Caco-2 (cell line): ENCODE data around the gene GLI3. TPM values are rescaled to one million over a fixed set of nuclear protein-coding genes. Genes with fewer than 3 reads are reported as not detected.

ENCODE experiments used
- BruUV-seq: library from RNA; stranded (reverse); fragments of 400-500 nt; replicated peaks from 2 replicates; lab custom pipeline; 2021; lab: Mats Ljungman, UMichigan
- CTCF ChIA-PET: fragments of 300-600 bp; sonication (Branson Sonifier 250); formaldehyde crosslinking; loops from one replicate; lab custom pipeline; 2022; ENCODE audit warnings: antibody characterized with exemption; lab: Charles Lee
- POLR2A ChIA-PET: fragments of 300-600 bp; sonication (Branson Sonifier 250); formaldehyde crosslinking; loops from one replicate; lab custom pipeline; 2022; ENCODE audit warnings: antibody characterized with exemption; lab: Charles Lee
- DNase-seq, 2 experiments: peaks; one replicate each; pipeline versions ENCODE4 v3.0.0 to v3.0.0-alpha.2; 2020 to 2022
- H3K27me3 ChIP-seq: replicated peaks from 2 replicates; pipeline ENCODE4 v1.6.0; 2011; ENCODE audit warnings: low read length; ENCODE audit not compliant: control insufficient read depth, insufficient read depth
- H3K36me3 ChIP-seq: 2 replicates; pipeline ENCODE4 v1.5.1; 2011; ENCODE audit warnings: low read length; ENCODE audit not compliant: control insufficient read depth, insufficient read depth
- H3K4me1 ChIP-seq: fragments of 250-450 bp; sonication (Bioruptor Pico); 2 replicates; pipeline ENCODE4 v1.5.1; 2020; ENCODE audit warnings: mild to moderate bottlenecking
- H3K4me3 ChIP-seq: 2 replicates; pipeline ENCODE4 v1.5.1; 2011; ENCODE audit warnings: low read depth, mild to moderate bottlenecking, control low read depth, low read length
- H3K9me3 ChIP-seq: fragments of 250-450 bp; sonication (Bioruptor Pico); 2 replicates; pipeline ENCODE4 v1.5.1; 2020; ENCODE audit warnings: mild to moderate bottlenecking, moderate library complexity
- H3K27ac Mint-ChIP-seq: one replicate; pipeline ENCODE4 v1.8.0; 2022; ENCODE audit warnings: mixed read lengths; ENCODE audit not compliant: unreplicated experiment
- H3K27me3 Mint-ChIP-seq: one replicate; pipeline ENCODE4 v1.8.0; 2022; ENCODE audit warnings: mixed read lengths; ENCODE audit not compliant: insufficient read depth, unreplicated experiment
- H3K36me3 Mint-ChIP-seq: one replicate; pipeline ENCODE4 v1.8.0; 2022; ENCODE audit warnings: mild to moderate bottlenecking, mixed read lengths; ENCODE audit not compliant: insufficient read depth, unreplicated experiment
- H3K4me1 Mint-ChIP-seq: one replicate; pipeline ENCODE4 v1.8.0; 2022; ENCODE audit warnings: low read depth, mixed read lengths; ENCODE audit not compliant: unreplicated experiment
- H3K4me3 Mint-ChIP-seq: one replicate; pipeline ENCODE4 v1.8.0; 2022; ENCODE audit warnings: mild to moderate bottlenecking, moderate library complexity, mixed read lengths; ENCODE audit not compliant: unreplicated experiment
- H3K9me3 Mint-ChIP-seq: one replicate; pipeline ENCODE4 v1.8.0; 2022; ENCODE audit warnings: mixed read lengths; ENCODE audit not compliant: unreplicated experiment
- intact Hi-C: fragments of 100-400 bp; cut with micrococcal nuclease; formaldehyde crosslinking; loops from one replicate; pipeline ENCODE4 v1.10.0; 2022; ENCODE audit not compliant: unreplicated experiment
- total RNA-seq: library from RNA; stranded (reverse); gene quantifications from 2 replicates; pipeline ENCODE4 v1.2.3, GENCODE V29; 2022
- TF ChIP-seq, protein P1 (sequence below), 2 experiments: fragments of 200-600 bp in 1 of 2; IDR thresholded peaks; 1 replicate in 1 of 2; 2 replicates in 1 of 2; pipeline versions ENCODE4 v1.5.1 to v1.8.0; 2011 to 2022; ENCODE audit warnings: antibody characterized with exemption in 1 of 2, control low read depth in 1 of 2, inconsistent platforms in 1 of 2, low read depth in 1 of 2, low read length in 1 of 2, mild to moderate bottlenecking in 1 of 2, moderate library complexity in 1 of 2; ENCODE audit not compliant: insufficient read depth in 1 of 2, severe bottlenecking in 1 of 2, unreplicated experiment in 1 of 2

The GLI3 gene
- total RNA-seq, 1 experiment from 2014 or later, result 1.00 TPM

DNA sequence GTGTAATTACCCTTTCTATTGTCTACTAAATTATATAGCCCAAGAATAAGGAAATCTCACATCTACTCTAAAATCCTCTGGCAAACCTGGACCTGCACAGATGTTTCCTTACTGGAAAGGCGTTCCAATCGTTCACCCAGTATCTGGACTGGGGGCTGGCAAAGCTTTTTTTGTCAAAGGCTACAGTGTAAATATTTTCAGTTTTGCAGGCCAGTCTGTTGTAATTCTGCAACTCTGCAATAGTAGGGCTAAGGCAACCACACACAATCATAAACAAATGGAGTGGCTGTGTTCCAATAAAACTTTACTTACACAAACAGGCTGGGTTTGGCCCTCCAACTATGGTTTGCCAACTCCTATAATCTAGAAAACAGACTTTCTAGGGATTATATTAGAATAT lies 56.2 kb downstream of the GLI3 start:
- H3K27me3 ChIP-seq, result no peaks in the 10 kb centered on the region
- no peaks in the 10 kb centered on the region for H3K36me3 Mint-ChIP-seq
- TF ChIP-seq, protein P1, sequence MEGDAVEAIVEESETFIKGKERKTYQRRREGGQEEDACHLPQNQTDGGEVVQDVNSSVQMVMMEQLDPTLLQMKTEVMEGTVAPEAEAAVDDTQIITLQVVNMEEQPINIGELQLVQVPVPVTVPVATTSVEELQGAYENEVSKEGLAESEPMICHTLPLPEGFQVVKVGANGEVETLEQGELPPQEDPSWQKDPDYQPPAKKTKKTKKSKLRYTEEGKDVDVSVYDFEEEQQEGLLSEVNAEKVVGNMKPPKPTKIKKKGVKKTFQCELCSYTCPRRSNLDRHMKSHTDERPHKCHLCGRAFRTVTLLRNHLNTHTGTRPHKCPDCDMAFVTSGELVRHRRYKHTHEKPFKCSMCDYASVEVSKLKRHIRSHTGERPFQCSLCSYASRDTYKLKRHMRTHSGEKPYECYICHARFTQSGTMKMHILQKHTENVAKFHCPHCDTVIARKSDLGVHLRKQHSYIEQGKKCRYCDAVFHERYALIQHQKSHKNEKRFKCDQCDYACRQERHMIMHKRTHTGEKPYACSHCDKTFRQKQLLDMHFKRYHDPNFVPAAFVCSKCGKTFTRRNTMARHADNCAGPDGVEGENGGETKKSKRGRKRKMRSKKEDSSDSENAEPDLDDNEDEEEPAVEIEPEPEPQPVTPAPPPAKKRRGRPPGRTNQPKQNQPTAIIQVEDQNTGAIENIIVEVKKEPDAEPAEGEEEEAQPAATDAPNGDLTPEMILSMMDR (IDR thresholded peaks at IDR 0.05; ENCODE audit: insufficient read depth in 1 of 2, low read depth in 1 of 2, low read length in 1 of 2, severe bottlenecking in 1 of 2, unreplicated experiment in 1 of 2), result no peak
- no peaks in the 10 kb centered on the region for H3K9me3 Mint-ChIP-seq
- intact Hi-C loops, result no loop called here
- no peak for DNase-seq
- POLR2A ChIA-PET, result no interaction called here
- peaks cover 10% of the 10 kb centered on the region for H3K27me3 Mint-ChIP-seq
- no peaks in the 10 kb centered on the region for H3K4me1 ChIP-seq
- no peak overlapping the region for H3K27ac Mint-ChIP-seq
- BruUV-seq, result no TSS peak
- no peak overlapping the region for H3K4me3 Mint-ChIP-seq
- CTCF ChIA-PET, result no interaction called here
- no peaks in the 10 kb centered on the region for H3K36me3 ChIP-seq
- no peaks in the 10 kb centered on the region for H3K9me3 ChIP-seq
- no peak overlapping the region for H3K4me3 ChIP-seq
- no peaks in the 10 kb centered on the region for H3K4me1 Mint-ChIP-seq

DNA sequence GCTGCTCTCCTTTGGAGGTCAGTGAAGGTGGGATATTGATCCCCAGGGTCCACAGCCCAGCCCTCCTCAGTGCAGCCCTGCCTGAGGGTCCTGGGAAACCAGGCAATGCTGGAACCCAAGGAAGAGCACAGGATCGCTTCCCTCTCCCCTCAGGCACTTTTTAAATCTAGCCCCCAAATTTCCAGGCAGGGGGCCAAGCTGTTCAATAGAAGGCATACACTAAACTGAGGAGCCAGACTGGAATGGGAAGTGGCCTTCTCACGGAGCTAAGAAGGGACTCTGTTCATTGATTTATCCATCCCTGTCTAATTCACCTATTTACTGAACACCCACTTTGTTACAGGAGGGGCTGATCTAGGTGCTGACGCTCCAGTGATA lies 60.3 kb downstream of the GLI3 start:
- H3K27ac Mint-ChIP-seq, result no peak overlapping the region
- Histone ChIP-seq H3K36me3 (no peaks in the 10 kb centered on the region), H3K4me3 (no peak overlapping the region), H3K27me3 (no peaks in the 10 kb centered on the region), H3K9me3 (no peaks in the 10 kb centered on the region), H3K4me1 (no peaks in the 10 kb centered on the region)
- H3K27me3 Mint-ChIP-seq, result peaks cover 24% of the 10 kb centered on the region
- no peak overlapping the region for H3K4me3 Mint-ChIP-seq
- intact Hi-C loops, result no loop called here
- ChIA-PET CTCF (no interaction called here), POLR2A (no interaction called here)
- no peak for DNase-seq
- no peaks in the 10 kb centered on the region for H3K9me3 Mint-ChIP-seq
- TF ChIP-seq, protein P1 (IDR thresholded peaks at IDR 0.05; ENCODE audit: insufficient read depth in 1 of 2, low read depth in 1 of 2, low read length in 1 of 2, severe bottlenecking in 1 of 2, unreplicated experiment in 1 of 2), result no peak
- H3K4me1 Mint-ChIP-seq, result no peaks in the 10 kb centered on the region
- BruUV-seq, result no TSS peak
- no peaks in the 10 kb centered on the region for H3K36me3 Mint-ChIP-seq

DNA sequence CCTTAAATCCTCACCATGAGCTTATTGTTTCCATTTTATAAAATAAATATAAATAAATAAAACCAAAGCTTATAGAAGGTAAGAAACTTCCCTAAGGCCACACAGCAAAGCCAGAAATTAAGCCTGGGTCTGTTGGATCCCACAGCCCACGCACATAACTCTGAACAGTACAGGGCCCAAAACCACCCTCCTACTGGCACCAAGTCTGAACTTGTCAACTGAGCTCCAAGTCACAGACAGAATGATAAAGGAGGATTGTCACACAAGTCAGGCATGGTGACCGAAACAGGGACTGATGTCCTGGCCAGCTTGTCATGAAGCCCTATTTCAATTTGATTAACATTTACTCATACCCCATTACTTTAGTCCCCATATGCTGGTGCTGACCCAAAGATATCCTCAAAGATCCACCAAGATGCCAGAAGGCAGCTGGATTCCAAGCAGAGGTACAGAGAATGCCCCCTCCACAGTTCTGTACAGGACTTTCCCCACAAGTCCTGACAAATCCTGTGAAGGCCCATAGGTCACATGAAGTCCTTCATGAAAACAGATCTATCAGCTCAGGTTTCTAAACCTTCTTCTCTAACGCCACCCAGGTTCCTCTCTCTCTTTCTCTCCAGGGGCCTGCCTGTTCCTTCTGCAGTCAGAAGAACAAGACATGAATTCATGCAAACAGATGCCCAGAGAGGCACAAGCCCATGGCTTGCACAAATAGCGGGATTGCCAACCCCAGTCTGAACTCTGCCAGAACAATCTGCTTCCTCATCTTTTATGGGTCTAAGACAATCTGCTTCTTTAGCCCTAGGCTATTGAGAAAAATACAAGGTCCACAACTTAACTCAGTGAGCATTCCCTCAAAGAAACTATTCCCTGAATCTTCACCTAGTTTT lies 60.9 kb downstream of the GLI3 start:
- no peak for DNase-seq
- intact Hi-C loops, result no loop called here
- no peaks in the 10 kb centered on the region for H3K4me1 ChIP-seq
- no peak overlapping the region for H3K4me3 ChIP-seq
- no peaks in the 10 kb centered on the region for H3K36me3 Mint-ChIP-seq
- H3K36me3 ChIP-seq, result no peaks in the 10 kb centered on the region
- no peaks in the 10 kb centered on the region for H3K4me1 Mint-ChIP-seq
- peaks cover 24% of the 10 kb centered on the region for H3K27me3 Mint-ChIP-seq
- BruUV-seq, result no TSS peak
- TF ChIP-seq, protein P1 (IDR thresholded peaks at IDR 0.05; ENCODE audit: insufficient read depth in 1 of 2, low read depth in 1 of 2, low read length in 1 of 2, severe bottlenecking in 1 of 2, unreplicated experiment in 1 of 2), result no peak
- ChIA-PET CTCF (no interaction called here), POLR2A (no interaction called here)
- H3K27me3 ChIP-seq, result no peaks in the 10 kb centered on the region
- H3K9me3 ChIP-seq, result no peaks in the 10 kb centered on the region
- H3K27ac Mint-ChIP-seq, result no peak overlapping the region
- no peaks in the 10 kb centered on the region for H3K9me3 Mint-ChIP-seq
- H3K4me3 Mint-ChIP-seq, result no peak overlapping the region
